Chondrocyte (in vitro differentiated cells): ENCODE measurements around the gene SLC49A4. TPM values are rescaled to one million over a fixed set of nuclear protein-coding genes. Genes with fewer than 3 reads are reported as not detected.

Source experiments
- DNase-seq: peaks from one replicate; pipeline ENCODE4 v3.0.0; 2021; ENCODE audit warnings: mixed read lengths, low spot score
- H3K27ac Mint-ChIP-seq: one replicate; pipeline ENCODE4 v1.8.0; 2021; ENCODE audit warnings: mild to moderate bottlenecking, moderate library complexity, mixed read lengths; ENCODE audit not compliant: unreplicated experiment
- H3K27me3 Mint-ChIP-seq: 2 replicates; pipeline ENCODE4 v1.8.0; 2021; ENCODE audit warnings: low read depth, mixed read lengths
- H3K36me3 Mint-ChIP-seq: 2 replicates; pipeline ENCODE4 v1.8.0; 2021; ENCODE audit warnings: low read depth, mixed read lengths
- H3K4me1 Mint-ChIP-seq: 2 replicates; pipeline ENCODE4 v1.8.0; 2021; ENCODE audit warnings: low read depth, mild to moderate bottlenecking, mixed read lengths
- H3K4me3 Mint-ChIP-seq: one replicate; pipeline ENCODE4 v1.8.0; 2021; ENCODE audit warnings: mild to moderate bottlenecking, moderate library complexity, mixed read lengths; ENCODE audit not compliant: unreplicated experiment
- H3K9me3 Mint-ChIP-seq: 2 replicates; pipeline ENCODE4 v1.8.0; 2021; ENCODE audit warnings: low read depth, mixed read lengths
- total RNA-seq: library from RNA; stranded (reverse); gene quantifications from 3 replicates; pipeline ENCODE4 v1.2.1, GENCODE V29; 2021
- TF ChIP-seq, protein P1 (sequence below): fragments of 200-600 bp; sonication (generic); IDR thresholded peaks from 2 replicates; pipeline ENCODE4 v1.5.0; 2021; ENCODE audit warnings: antibody characterized with exemption, mild to moderate bottlenecking, moderate library complexity

The SLC49A4 gene
- total RNA-seq, 1 donor from 2014 or later: 15.1 TPM

GRCh38 chr3:122893282-122893681, 98.4 kb downstream of the SLC49A4 start:
- no peak overlapping the region for H3K4me3 Mint-ChIP-seq
- DNase-seq: no peak
- TF ChIP-seq, protein P1, sequence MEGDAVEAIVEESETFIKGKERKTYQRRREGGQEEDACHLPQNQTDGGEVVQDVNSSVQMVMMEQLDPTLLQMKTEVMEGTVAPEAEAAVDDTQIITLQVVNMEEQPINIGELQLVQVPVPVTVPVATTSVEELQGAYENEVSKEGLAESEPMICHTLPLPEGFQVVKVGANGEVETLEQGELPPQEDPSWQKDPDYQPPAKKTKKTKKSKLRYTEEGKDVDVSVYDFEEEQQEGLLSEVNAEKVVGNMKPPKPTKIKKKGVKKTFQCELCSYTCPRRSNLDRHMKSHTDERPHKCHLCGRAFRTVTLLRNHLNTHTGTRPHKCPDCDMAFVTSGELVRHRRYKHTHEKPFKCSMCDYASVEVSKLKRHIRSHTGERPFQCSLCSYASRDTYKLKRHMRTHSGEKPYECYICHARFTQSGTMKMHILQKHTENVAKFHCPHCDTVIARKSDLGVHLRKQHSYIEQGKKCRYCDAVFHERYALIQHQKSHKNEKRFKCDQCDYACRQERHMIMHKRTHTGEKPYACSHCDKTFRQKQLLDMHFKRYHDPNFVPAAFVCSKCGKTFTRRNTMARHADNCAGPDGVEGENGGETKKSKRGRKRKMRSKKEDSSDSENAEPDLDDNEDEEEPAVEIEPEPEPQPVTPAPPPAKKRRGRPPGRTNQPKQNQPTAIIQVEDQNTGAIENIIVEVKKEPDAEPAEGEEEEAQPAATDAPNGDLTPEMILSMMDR: no peak
- H3K27ac Mint-ChIP-seq: no peak overlapping the region
- H3K27me3 Mint-ChIP-seq: peaks cover 13% of the 10 kb centered on the region
- H3K9me3 Mint-ChIP-seq: no peaks in the 10 kb centered on the region
- H3K36me3 Mint-ChIP-seq: no peaks in the 10 kb centered on the region
- peaks cover 16% of the 10 kb centered on the region for H3K4me1 Mint-ChIP-seq

GRCh38 chr3:122893754-122894668, 99.1 kb downstream of the SLC49A4 start:
- Mint-ChIP-seq H3K9me3 (no peaks in the 10 kb centered on the region), H3K27me3 (peaks cover 17% of the 10 kb centered on the region), H3K27ac (no peak overlapping the region), H3K4me1 (peaks cover 16% of the 10 kb centered on the region), H3K36me3 (no peaks in the 10 kb centered on the region), H3K4me3 (no peak overlapping the region)
- no peak for DNase-seq
- TF ChIP-seq, protein P1: no peak

DNA sequence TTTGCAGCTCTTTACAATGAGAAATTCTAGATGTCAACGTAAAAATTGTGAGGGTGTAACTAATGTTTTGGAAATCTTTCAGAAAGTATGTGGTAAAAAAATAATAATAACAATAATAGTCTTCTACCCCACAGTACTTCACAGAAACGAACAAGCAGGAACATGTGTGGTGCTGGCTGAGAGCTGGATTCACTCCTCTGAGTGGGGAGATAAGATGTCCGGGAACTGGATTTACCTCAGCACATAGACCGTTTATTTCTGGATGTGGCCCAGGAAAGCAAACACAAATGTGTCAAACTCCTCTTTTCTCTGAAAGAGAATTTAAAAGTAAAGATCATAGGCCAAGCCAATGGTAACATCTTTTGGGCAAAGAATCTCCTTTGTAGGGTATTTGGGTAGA, 103.4 kb downstream of the SLC49A4 start:
- Mint-ChIP-seq H3K27ac (no peak overlapping the region), H3K36me3 (no peaks in the 10 kb centered on the region), H3K4me1 (peaks cover 11% of the 10 kb centered on the region), H3K9me3 (no peaks in the 10 kb centered on the region), H3K27me3 (peaks cover 19% of the 10 kb centered on the region), H3K4me3 (no peak overlapping the region)
- no peak for DNase-seq
- TF ChIP-seq, protein P1: no peak

DNA sequence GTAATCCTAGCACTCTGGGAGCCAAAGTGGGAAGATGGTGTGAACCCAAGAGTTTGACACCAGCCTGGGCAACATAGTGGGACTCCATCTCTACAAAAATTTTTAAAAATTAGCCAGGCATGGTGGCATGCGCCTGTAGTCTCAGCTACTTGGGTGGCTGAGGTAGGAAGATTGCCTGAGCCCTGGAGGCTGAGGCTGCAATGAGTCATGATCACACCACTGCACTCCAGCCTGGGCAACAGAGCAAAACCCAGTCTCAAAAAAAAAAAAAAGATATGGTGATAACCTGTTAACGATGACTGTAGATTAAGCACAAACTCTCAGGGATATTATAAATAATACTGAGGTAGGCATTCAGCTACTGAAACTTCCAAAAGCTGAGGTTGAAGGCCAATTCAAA, 107.5 kb downstream of the SLC49A4 start:
- no peaks in the 10 kb centered on the region for H3K4me1 Mint-ChIP-seq
- no peak overlapping the region for H3K27ac Mint-ChIP-seq
- H3K27me3 Mint-ChIP-seq: peaks cover 13% of the 10 kb centered on the region
- no peak for DNase-seq
- H3K4me3 Mint-ChIP-seq: no peak overlapping the region
- peaks cover 18% of the 10 kb centered on the region for H3K9me3 Mint-ChIP-seq
- TF ChIP-seq, protein P1: no peak
- H3K36me3 Mint-ChIP-seq: peaks cover 20% of the 10 kb centered on the region

DNA sequence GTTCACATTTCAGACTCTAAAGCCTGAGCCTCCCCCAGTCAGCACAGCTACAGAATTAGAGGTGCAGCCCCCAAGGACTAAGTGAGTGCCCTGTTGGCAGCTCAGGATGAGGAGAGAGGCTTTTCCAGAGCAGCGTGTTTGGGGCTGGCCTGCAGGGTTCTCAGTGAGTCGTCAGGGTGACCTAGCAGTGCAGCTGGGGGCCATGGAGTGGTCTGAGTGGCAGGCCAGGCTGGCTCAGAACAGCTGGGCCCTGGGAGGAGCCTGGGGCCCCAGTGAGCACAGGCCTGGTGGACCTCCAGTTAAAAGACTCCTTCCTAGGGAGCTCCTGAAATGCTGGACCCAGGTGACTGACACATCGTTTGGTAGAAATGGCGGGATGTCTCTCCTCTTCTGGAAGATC, 108.3 kb downstream of the SLC49A4 start:
- no peak for DNase-seq
- H3K9me3 Mint-ChIP-seq: peaks cover 18% of the 10 kb centered on the region
- TF ChIP-seq, protein P1: no peak
- no peak overlapping the region for H3K4me3 Mint-ChIP-seq
- H3K36me3 Mint-ChIP-seq: peaks cover 20% of the 10 kb centered on the region
- H3K27me3 Mint-ChIP-seq: peaks cover 13% of the 10 kb centered on the region
- no peaks in the 10 kb centered on the region for H3K4me1 Mint-ChIP-seq
- no peak overlapping the region for H3K27ac Mint-ChIP-seq
